Endodermal cell (in vitro differentiated cells): ENCODE data around the gene NFIA. TPM values are rescaled to one million over a fixed set of nuclear protein-coding genes. Genes with fewer than 3 reads are reported as not detected.

Experiments used
- DNase-seq: peaks from one replicate; pipeline ENCODE4 v3.0.0-alpha.2; 2017
- H3K27ac ChIP-seq: 2 replicates; pipeline ENCODE4 v1.5.1; 2013; ENCODE audit warnings: mild to moderate bottlenecking, low read depth, low read length, moderate library complexity
- H3K27me3 ChIP-seq: 2 replicates; pipeline ENCODE4 v1.6.1; 2013; ENCODE audit warnings: mild to moderate bottlenecking, low read length, moderate library complexity; ENCODE audit not compliant: insufficient read depth, control insufficient read depth, poor library complexity, severe bottlenecking
- H3K36me3 ChIP-seq: 2 replicates; pipeline ENCODE4 v1.7.0; 2013; ENCODE audit warnings: mild to moderate bottlenecking, low read length, moderate library complexity; ENCODE audit not compliant: control insufficient read depth, insufficient read depth
- H3K4me1 ChIP-seq: one replicate; pipeline ENCODE4 v1.7.0; 2013; ENCODE audit warnings: low read length; ENCODE audit not compliant: control insufficient read depth, insufficient read depth
- H3K4me3 ChIP-seq: 2 replicates; pipeline ENCODE4 v1.5.1; 2013; ENCODE audit warnings: mild to moderate bottlenecking, low read length, moderate library complexity
- H3K9ac ChIP-seq: 2 replicates; pipeline ENCODE4 v1.6.1; 2013; ENCODE audit warnings: mild to moderate bottlenecking, low read length, moderate library complexity; ENCODE audit not compliant: poor library complexity, severe bottlenecking; ENCODE audit errors: extremely low read depth
- H3K9me3 ChIP-seq: 2 replicates; pipeline ENCODE4 v1.6.1; 2013; ENCODE audit warnings: mild to moderate bottlenecking, low read length, moderate library complexity; ENCODE audit not compliant: control insufficient read depth
- H3K27ac Mint-ChIP-seq: 2 replicates; pipeline ENCODE4 v1.8.0; 2020; ENCODE audit warnings: mixed read lengths
- H3K27me3 Mint-ChIP-seq: 2 replicates; pipeline ENCODE4 v1.8.0; 2021; ENCODE audit warnings: mild to moderate bottlenecking, mixed read lengths; ENCODE audit not compliant: insufficient read depth
- H3K36me3 Mint-ChIP-seq: 2 replicates; pipeline ENCODE4 v1.8.0; 2020; ENCODE audit warnings: low read depth, mixed read lengths
- H3K4me1 Mint-ChIP-seq: 2 replicates; pipeline ENCODE4 v1.8.0; 2020; ENCODE audit warnings: mixed read lengths
- H3K4me3 Mint-ChIP-seq: 2 replicates; pipeline ENCODE4 v1.8.0; 2020; ENCODE audit warnings: mild to moderate bottlenecking, moderate library complexity, mixed read lengths
- H3K9me3 Mint-ChIP-seq: 2 replicates; pipeline ENCODE4 v1.8.0; 2020; ENCODE audit warnings: mild to moderate bottlenecking, mixed read lengths
- CTCF ChIP-seq: fragments of 200-600 bp; sonication (generic); conservative IDR thresholded peaks from 2 replicates; pipeline ENCODE4 v1.5.0; 2021; ENCODE audit warnings: antibody characterized with exemption, mild to moderate bottlenecking
- WGBS, 2 experiments: methylation state at CpG; one replicate each; pipeline versions ENCODE4 v1.1.5 to v1.1.7; 2013; ENCODE audit warnings: missing lambda C conversion rate in 2 of 2, mixed read lengths in 1 of 2; ENCODE audit not compliant: insufficient coverage in 1 of 2, insufficient read length in 1 of 2; 5-methylcytosine and 5-hydroxymethylcytosine counted together
- total RNA-seq, 2 donors: library from RNA; stranded (reverse); fragmentation: NEBNext Ultra II Directional in 1 of 2; extraction: Animal tissue kit (Norgen Biotek cat#: 25700) in 1 of 2; gene quantifications; 2 replicates in 1 of 2; 3 replicates in 1 of 2; pipeline ENCODE4 v1.2.1, GENCODE V29; 2021

Gene NFIA
- total RNA-seq, 2 donors from 2014 or later, result 2.3 to 3.8 TPM

GRCh38 chr1:61374156-61374555 is 291.8 kb downstream of the NFIA start:
- TF ChIP-seq CTCF, result no peak
- whole genome bisulfite sequencing, 2 experiments, result 80 to 91% methylated on average over 1 of the region's 1 CpG
- H3K27ac Mint-ChIP-seq, result no peak overlapping the region

GRCh38 chr1:61375082-61375880 is 292.9 kb downstream of the NFIA start:
- H3K4me1 Mint-ChIP-seq, result no peaks in the 10 kb centered on the region

More at GRCh38 chr1:61374156-61374555, 291.8 kb downstream of the NFIA start:
- H3K27ac ChIP-seq, result no peak overlapping the region
- H3K36me3 ChIP-seq, result no peaks in the 10 kb centered on the region
- no peaks in the 10 kb centered on the region for H3K9me3 Mint-ChIP-seq
- H3K27me3 Mint-ChIP-seq, result peaks cover 13% of the 10 kb centered on the region
- no peak overlapping the region for H3K4me3 ChIP-seq
- peaks cover 17% of the 10 kb centered on the region for H3K27me3 ChIP-seq
- no peak for DNase-seq
- no peak overlapping the region for H3K9ac ChIP-seq
- no peak overlapping the region for H3K4me3 Mint-ChIP-seq
- H3K36me3 Mint-ChIP-seq, result no peaks in the 10 kb centered on the region
- H3K9me3 ChIP-seq, result no peaks in the 10 kb centered on the region
- H3K4me1 Mint-ChIP-seq, result no peaks in the 10 kb centered on the region
- H3K4me1 ChIP-seq, result no peaks in the 10 kb centered on the region

GRCh38 chr1:61376151-61376550 is 293.8 kb downstream of the NFIA start:
- 89% methylated on average over 2 of the region's 2 CpGs; no CpG with 5 or more reads in 1 of the 2 experiments for WGBS, 2 experiments
- TF ChIP-seq CTCF, result no peak
- no peaks in the 10 kb centered on the region for H3K36me3 ChIP-seq
- H3K27ac Mint-ChIP-seq, result no peak overlapping the region
- peaks cover 7% of the 10 kb centered on the region for H3K27me3 Mint-ChIP-seq
- no peak overlapping the region for H3K4me3 Mint-ChIP-seq
- H3K27me3 ChIP-seq, result peaks cover 12% of the 10 kb centered on the region
- H3K4me1 ChIP-seq, result no peaks in the 10 kb centered on the region
- H3K9me3 Mint-ChIP-seq, result no peaks in the 10 kb centered on the region
- H3K4me1 Mint-ChIP-seq, result no peaks in the 10 kb centered on the region
- H3K9ac ChIP-seq, result no peak overlapping the region
- H3K9me3 ChIP-seq, result no peaks in the 10 kb centered on the region
- no peak for DNase-seq
- no peak overlapping the region for H3K4me3 ChIP-seq
- H3K36me3 Mint-ChIP-seq, result no peaks in the 10 kb centered on the region
- H3K27ac ChIP-seq, result no peak overlapping the region

More at GRCh38 chr1:61375082-61375880, 292.9 kb downstream of the NFIA start:
- peaks cover 12% of the 10 kb centered on the region for H3K27me3 ChIP-seq
- H3K9me3 Mint-ChIP-seq, result no peaks in the 10 kb centered on the region
- H3K27me3 Mint-ChIP-seq, result peaks cover 9% of the 10 kb centered on the region
- DNase-seq, result no peak
- H3K9ac ChIP-seq, result no peak overlapping the region
- no peak overlapping the region for H3K4me3 Mint-ChIP-seq
- H3K27ac ChIP-seq, result no peak overlapping the region
- no peaks in the 10 kb centered on the region for H3K36me3 Mint-ChIP-seq
- no peak for TF ChIP-seq CTCF
- no peak overlapping the region for H3K4me3 ChIP-seq
- H3K36me3 ChIP-seq, result no peaks in the 10 kb centered on the region
- H3K4me1 ChIP-seq, result no peaks in the 10 kb centered on the region
- H3K9me3 ChIP-seq, result no peaks in the 10 kb centered on the region
- 88 to 93% methylated on average over 1 to 3 of the region's 3 CpGs for WGBS, 2 experiments
- H3K27ac Mint-ChIP-seq, result no peak overlapping the region
